GM12892 (cell line): Measurements from ENCODE around the gene REEP3.
A peak's percentile ranks its signal among the peaks of the same experiment; 100 is the strongest.

Experiments
- DNase-seq: peaks from one replicate; pipeline ENCODE4 v3.0.0; 2011; ENCODE audit not compliant: insufficient read length
- FAIRE-seq: peaks from 2 replicates; lab custom pipeline; 2011; peaks lifted over from hg19 to GRCh38; lab: Jason Lieb, UNC
- POLR2A ChIP-seq: IDR thresholded peaks from 2 replicates; pipeline ENCODE4 v1.6.1; 2011; ENCODE audit warnings: low read depth, low read length, control low read depth
- POLR2AphosphoS5 ChIP-seq: IDR thresholded peaks from 2 replicates; pipeline ENCODE4 v1.6.1; 2011; ENCODE audit warnings: low read depth, low read length, control low read depth
- TAF1 ChIP-seq: IDR thresholded peaks from 2 replicates; pipeline ENCODE4 v1.6.1; 2011; ENCODE audit warnings: low read depth, mild to moderate bottlenecking, control low read depth, low read length, borderline replicate concordance

Gene REEP3

GRCh38 chr10:63627881-63628296 lies 106.7 kb downstream of the REEP3 start:
- DNase-seq: no peak
- TF ChIP-seq TAF1: no peak
- no peak for TF ChIP-seq POLR2AphosphoS5
- TF ChIP-seq POLR2A: no peak
- peak; percentile 61 for FAIRE-seq

DNA sequence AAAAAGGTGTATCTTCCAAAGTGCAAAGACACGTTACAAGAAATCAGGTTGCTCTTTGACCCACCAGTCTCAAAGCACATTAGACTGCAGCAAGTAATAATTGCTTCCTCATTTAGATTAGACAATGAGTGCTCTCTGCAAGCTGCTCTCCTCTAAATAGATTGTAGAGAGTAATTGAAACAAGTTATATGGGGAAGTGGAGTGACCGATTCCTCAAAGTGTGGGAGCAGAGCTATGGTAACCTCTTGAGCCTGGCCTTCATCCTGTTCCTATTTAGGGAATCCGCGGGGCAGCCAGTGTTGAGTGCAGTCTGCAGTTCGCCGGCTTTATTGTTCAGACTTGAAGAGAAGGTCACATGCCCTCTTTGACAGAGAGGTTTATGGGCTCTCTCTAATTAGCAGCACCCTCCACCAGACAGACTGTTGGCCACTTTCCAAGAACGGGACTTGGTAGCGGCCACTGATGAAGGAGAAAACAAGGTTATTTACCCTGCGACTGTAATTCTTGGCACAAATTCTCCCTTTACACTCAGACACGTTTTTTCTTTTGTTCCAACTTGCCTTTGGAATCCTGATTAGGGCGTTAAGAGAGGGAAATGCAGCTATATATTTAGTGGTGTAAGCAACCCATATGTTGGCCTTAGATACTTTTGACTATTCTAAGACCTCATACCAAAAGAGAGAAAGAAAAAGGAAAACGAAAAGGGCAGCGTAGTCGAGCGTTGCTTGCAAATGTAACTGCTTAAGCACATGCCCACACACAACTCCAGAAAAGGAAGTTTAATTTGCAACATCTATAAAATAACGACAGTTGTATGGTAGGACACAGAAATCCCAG lies 107.5 kb downstream of the REEP3 start:
- TF ChIP-seq TAF1: no peak
- peak; percentile 30; the same call in 1 of the 2 replicates for TF ChIP-seq POLR2A
- TF ChIP-seq POLR2AphosphoS5: no peak
- no peak for DNase-seq
- FAIRE-seq: peak; percentile 84

DNA sequence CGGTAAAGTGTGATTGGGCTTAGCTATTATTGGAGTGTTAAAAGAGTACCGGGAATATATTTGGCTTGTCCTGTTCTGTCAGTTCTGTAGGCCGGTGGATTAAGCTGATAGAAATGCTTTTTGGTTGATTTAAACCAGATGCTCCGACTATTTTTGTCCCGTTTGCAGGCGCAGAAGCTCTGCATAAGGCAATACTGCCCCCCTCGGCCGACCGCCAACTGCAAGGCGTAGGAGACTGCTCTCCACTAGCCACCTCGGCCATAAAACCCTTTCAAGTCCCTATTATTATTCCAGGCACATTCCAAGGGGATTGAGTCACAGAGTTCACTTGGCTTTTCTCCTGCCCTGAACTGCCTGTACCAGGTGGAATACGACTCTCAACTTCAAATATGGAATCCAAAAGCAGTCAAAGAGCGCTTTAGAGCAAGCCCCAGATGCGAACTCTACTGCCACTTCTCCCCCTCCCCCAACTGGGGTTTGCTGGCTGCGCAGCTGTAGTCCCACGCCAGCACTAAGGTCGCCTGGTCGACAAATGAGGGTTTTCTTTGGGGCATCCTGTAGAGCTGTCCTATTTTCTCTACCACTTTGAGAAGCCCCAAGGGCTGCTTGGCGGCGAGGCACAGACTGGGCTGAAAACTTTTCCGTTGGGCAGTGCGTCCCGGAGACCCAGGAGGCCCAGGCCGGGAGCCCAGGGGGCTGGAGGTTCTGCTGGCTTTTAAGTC lies 108.3 kb downstream of the REEP3 start:
- DNase-seq: peak; percentile 23
- TF ChIP-seq POLR2A: no peak
- no peak for TF ChIP-seq TAF1
- no peak for TF ChIP-seq POLR2AphosphoS5
- peak; percentile 82 for FAIRE-seq

DNA sequence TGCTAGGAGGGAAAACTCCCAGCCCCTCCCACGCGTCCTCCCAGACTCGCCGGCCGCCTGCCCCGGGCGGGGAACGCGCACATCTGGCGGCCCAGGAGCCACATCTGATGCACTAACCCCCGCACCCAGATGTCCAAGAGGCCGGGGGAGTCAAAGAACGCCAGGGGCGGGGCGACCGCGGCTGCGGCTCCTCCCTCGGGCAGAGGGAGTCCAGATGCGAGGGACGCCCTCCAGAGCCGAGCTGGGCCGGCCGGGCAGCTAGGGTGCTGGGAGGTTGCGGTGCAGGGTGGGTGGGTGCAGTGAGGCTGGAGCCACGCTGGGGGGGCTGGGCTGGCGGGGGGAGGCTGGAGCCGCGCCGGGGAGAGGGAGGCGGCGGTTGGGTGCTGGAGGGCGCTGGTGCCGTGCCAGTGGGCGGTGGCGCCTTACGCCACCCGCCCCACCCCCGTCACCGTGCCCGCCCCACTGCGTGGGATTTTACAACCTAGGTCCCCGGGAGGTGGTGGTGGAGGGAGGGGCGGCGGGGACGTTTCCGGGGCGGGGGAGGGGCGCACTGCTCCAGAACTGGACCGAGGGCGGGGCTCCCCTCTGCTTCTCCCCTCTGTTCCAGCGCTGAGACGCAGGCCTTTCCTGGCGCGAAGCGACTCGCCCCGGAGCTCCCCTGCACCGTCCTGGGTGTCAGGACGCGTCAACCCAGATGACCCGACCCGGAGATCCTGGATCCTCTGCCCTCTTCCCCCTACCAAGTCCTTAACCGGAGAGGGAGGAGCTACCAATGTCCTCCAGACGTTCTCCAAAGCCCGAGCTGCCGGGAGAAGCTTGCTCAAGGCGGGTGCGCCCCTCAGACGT lies 109.1 kb downstream of the REEP3 start:
- TF ChIP-seq POLR2A (peak; percentile 55; the same call in 1 of the 2 replicates), TAF1 (peak; percentile 64), POLR2AphosphoS5 (peak; percentile 56)

DNA sequence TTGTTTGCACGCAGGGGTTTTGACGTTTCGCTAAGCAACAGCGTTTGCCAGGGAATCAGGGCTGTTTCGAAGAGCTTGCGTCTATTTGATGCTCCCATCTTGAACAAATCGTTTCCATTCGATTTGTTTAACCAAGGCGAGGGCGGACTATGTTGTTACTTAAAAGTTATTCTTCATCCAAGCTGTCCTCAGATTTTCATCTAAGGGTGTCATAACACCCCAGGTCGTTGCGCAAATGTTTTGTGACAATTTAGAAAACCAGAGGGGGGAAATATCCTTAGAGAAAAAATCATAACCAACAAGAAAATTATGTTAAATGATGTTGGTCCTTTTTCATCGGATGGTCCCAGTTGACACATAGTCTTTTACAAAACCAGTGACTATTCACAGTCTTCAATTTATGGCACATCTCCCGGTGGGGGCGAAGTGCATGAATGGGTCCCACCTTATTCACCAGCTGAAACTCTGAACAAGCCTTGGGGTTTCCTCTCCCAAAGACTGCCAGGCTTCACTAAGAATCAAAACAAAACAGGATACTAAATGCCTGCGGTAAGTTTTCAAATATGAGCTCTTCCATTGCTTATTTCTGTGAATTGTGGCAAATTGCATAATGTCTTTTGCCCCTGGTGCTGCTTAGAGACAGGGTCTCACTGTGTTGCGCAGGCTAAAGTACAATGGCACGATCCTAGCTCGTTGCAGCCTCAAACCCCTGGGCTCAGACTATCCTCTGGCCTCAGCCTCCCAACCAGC lies 109.9 kb downstream of the REEP3 start:
- DNase-seq: no peak
- TF ChIP-seq TAF1 (no peak), POLR2AphosphoS5 (no peak), POLR2A (no peak)
- peak; percentile 58 for FAIRE-seq

More for the DNA sequence above, 109.1 kb downstream of the REEP3 start:
- DNase-seq (peak; percentile 68), FAIRE-seq (peak; percentile 33)

DNA sequence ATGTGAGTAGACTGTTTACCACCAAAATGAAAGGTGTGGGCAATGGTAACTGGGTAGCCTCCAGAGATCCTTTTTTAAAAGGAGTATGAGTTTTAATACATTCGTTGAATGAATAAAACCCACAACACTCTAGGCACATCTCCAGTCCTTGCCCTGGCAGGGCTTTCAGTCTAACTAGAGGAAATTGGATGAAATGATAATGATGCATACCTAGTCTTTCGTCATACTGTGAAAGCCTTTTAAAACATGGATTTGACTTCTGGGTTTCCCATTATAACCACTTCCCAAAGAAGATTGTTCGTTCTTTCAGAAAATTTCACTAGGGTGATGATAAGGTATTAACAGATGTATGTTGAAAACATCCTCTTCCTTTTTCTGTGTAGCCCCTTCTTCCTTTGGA lies 110.8 kb downstream of the REEP3 start:
- DNase-seq: no peak
- FAIRE-seq: no peak
- no peak for TF ChIP-seq POLR2AphosphoS5

- FAIRE-seq (no peak), DNase-seq (no peak)
- TF ChIP-seq TAF1 (no peak), POLR2A (no peak), POLR2AphosphoS5 (no peak)
Observed at GRCh38 chr10:63633677-63634487, 112.7 kb downstream of the REEP3 start.

GRCh38 chr10:63634488-63635065 lies 113.4 kb downstream of the REEP3 start:
- TF ChIP-seq POLR2A: no peak
- FAIRE-seq: no peak
- DNase-seq: no peak

DNA sequence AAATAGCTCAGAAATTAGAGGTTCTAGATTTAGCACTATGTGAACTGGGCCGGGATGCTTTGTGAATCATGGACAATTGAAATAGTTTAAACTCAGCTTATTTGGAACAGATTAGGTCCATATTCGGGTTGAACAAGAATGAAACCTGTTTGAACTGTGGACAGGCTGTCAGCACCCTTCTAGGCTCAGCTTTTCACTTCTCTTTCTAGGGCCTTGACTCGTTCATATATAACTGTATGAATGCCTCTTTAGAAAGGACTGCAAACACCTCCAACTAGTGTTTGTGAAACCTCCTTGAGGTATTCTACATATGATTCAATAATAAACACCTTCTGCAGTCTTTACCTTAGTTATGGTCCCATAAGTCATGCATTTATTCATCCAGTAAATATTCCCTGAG lies 115.6 kb downstream of the REEP3 start:
- no peak for TF ChIP-seq TAF1
- TF ChIP-seq POLR2A: no peak
- no peak for TF ChIP-seq POLR2AphosphoS5
- DNase-seq (no peak), FAIRE-seq (peak; percentile 40)

DNA sequence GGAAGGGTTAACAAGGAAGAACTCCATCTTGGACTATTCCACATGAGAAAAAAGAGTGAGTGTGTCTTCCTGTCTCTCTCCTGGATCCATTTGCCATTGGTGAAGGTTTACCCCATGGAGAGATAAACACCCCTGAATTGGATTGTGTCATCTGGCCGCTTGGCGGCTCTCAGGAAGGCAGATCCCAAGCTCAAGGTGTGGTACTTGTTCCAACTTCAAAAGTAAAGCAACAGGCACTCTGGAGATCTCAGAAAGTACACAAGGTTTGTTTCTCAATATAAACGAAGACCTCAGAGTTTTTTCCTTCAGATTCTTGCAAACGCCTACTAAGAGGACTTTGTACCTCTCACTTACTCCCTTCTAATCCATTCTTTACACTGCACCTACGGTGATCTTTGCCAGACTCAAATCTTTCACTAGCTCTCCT lies 116.7 kb downstream of the REEP3 start:
- DNase-seq: no peak
- TF ChIP-seq POLR2AphosphoS5: no peak
- TF ChIP-seq POLR2A: no peak
- no peak for TF ChIP-seq TAF1
- FAIRE-seq: no peak

GRCh38 chr10:63641366-63641765 lies 120.2 kb downstream of the REEP3 start:
- no peak for DNase-seq
- TF ChIP-seq POLR2A: no peak
- no peak for FAIRE-seq
